ENCODE measurements around the gene PRPF31. TPM values are rescaled to one million over a fixed set of nuclear protein-coding genes. Genes with fewer than 3 reads are reported as not detected.
A peak's percentile ranks its signal among the peaks of the same experiment; 100 is the strongest.

PRPF31 gene
- total and polyA plus RNA-seq, 9 of the 15 experiments (the other 6 are each of a cell fraction or from before 2014, with no cell fraction given), result 5.8 to 92.2 (median 69.2) TPM

GRCh38 chr19:54137699-54138488, 22.3 kb downstream of the PRPF31 start, which contains the start of gene CNOT3 (continued):
- peak; percentile 58; the same call in 1 of the 2 replicates for TF ChIP-seq TGIF2 (CRISPR knock-in tag; IDR thresholded peaks at IDR 0.05)
- no peak for TF ChIP-seq SIX5 (IDR thresholded peaks at IDR 0.05; ENCODE audit: borderline replicate concordance in 1 of 2, insufficient read depth in 1 of 2, low read depth in 1 of 2, low read length in 2 of 2)
- no peak for TF ChIP-seq MYBL2 (IDR thresholded peaks at IDR 0.05; ENCODE audit: low read depth)
- TF ChIP-seq MYBL2 (CRISPR knock-in tag; IDR thresholded peaks at IDR 0.05; ENCODE audit: borderline replicate concordance), result peak; percentile 47; the same call in 1 of the 2 replicates
- TF ChIP-seq PRMT5 (CRISPR knock-in tag; IDR thresholded peaks at IDR 0.05), result no peak
- no peak; the same call in 1 of the 2 replicates for TF ChIP-seq DPF2 (IDR thresholded peaks at IDR 0.05)
- TF ChIP-seq ETS2 (tag; IDR thresholded peaks at IDR 0.05; ENCODE audit: borderline replicate concordance, poor library complexity, severe bottlenecking), result no peak
- no peak for TF ChIP-seq FOXP4 (CRISPR knock-in tag; IDR thresholded peaks at IDR 0.05; ENCODE audit: borderline replicate concordance)
- TF ChIP-seq TCF7L2 (IDR thresholded peaks at IDR 0.05; ENCODE audit: low read depth, low read length), result no peak
- no peak for TF ChIP-seq FOSL1 (tag; conservative IDR thresholded peaks at IDR 0.05)
- no peak for TF ChIP-seq LARP7 (IDR thresholded peaks at IDR 0.05)
- TF ChIP-seq, protein P1, sequence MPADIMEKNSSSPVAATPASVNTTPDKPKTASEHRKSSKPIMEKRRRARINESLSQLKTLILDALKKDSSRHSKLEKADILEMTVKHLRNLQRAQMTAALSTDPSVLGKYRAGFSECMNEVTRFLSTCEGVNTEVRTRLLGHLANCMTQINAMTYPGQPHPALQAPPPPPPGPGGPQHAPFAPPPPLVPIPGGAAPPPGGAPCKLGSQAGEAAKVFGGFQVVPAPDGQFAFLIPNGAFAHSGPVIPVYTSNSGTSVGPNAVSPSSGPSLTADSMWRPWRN (IDR thresholded peaks at IDR 0.05; ENCODE audit: low read depth), result no peak
- no peak for TF ChIP-seq MTA1 (IDR thresholded peaks at IDR 0.05; ENCODE audit: borderline replicate concordance)
- TF ChIP-seq HNRNPUL1 (IDR thresholded peaks at IDR 0.05; ENCODE audit: low read length), result no peak
- TF ChIP-seq SMARCA5 (IDR thresholded peaks at IDR 0.05), result no peak
- TF ChIP-seq ZSCAN29 (IDR thresholded peaks at IDR 0.05), result no peak
- TF ChIP-seq PYGO2 (tag; IDR thresholded peaks at IDR 0.05), result no peak
- TF ChIP-seq RFX7 (CRISPR knock-in tag; IDR thresholded peaks at IDR 0.05), result no peak
- no peak for TF ChIP-seq FUS (optimal IDR thresholded peaks at IDR 0.05; ENCODE audit: low read depth, low read length)
- no peak for TF ChIP-seq ZFP30 (CRISPR knock-in tag; IDR thresholded peaks at IDR 0.05; ENCODE audit: borderline replicate concordance)
- TF ChIP-seq HNRNPH1 (optimal IDR thresholded peaks at IDR 0.05; ENCODE audit: low read depth, low read length), result no peak
- peak; percentile 48; the same call in 1 of the 2 replicates for TF ChIP-seq TAF7 (tag; IDR thresholded peaks at IDR 0.05)
- TF ChIP-seq CEBPG (CRISPR knock-in tag; IDR thresholded peaks at IDR 0.05), result no peak
- TF ChIP-seq CEBPG (tag; conservative IDR thresholded peaks at IDR 0.05 in 1 of 2, IDR thresholded peaks at IDR 0.05 in 1 of 2), result no peak
- no peak for TF ChIP-seq NFIC (IDR thresholded peaks at IDR 0.05)
- no peak for TF ChIP-seq SRSF7 (optimal IDR thresholded peaks at IDR 0.05; ENCODE audit: low read depth, low read length)
